ENCODE data around the gene HSPG2. TPM values are rescaled to one million over a fixed set of nuclear protein-coding genes. Genes with fewer than 3 reads are reported as not detected.

HSPG2 gene
- total and polyA plus RNA-seq, 2 of the 8 experiments (the other 6 are each of a cell fraction or from before 2014, with no cell fraction given) = 17.8 to 111 TPM

- TF ChIP-seq, protein P1, sequence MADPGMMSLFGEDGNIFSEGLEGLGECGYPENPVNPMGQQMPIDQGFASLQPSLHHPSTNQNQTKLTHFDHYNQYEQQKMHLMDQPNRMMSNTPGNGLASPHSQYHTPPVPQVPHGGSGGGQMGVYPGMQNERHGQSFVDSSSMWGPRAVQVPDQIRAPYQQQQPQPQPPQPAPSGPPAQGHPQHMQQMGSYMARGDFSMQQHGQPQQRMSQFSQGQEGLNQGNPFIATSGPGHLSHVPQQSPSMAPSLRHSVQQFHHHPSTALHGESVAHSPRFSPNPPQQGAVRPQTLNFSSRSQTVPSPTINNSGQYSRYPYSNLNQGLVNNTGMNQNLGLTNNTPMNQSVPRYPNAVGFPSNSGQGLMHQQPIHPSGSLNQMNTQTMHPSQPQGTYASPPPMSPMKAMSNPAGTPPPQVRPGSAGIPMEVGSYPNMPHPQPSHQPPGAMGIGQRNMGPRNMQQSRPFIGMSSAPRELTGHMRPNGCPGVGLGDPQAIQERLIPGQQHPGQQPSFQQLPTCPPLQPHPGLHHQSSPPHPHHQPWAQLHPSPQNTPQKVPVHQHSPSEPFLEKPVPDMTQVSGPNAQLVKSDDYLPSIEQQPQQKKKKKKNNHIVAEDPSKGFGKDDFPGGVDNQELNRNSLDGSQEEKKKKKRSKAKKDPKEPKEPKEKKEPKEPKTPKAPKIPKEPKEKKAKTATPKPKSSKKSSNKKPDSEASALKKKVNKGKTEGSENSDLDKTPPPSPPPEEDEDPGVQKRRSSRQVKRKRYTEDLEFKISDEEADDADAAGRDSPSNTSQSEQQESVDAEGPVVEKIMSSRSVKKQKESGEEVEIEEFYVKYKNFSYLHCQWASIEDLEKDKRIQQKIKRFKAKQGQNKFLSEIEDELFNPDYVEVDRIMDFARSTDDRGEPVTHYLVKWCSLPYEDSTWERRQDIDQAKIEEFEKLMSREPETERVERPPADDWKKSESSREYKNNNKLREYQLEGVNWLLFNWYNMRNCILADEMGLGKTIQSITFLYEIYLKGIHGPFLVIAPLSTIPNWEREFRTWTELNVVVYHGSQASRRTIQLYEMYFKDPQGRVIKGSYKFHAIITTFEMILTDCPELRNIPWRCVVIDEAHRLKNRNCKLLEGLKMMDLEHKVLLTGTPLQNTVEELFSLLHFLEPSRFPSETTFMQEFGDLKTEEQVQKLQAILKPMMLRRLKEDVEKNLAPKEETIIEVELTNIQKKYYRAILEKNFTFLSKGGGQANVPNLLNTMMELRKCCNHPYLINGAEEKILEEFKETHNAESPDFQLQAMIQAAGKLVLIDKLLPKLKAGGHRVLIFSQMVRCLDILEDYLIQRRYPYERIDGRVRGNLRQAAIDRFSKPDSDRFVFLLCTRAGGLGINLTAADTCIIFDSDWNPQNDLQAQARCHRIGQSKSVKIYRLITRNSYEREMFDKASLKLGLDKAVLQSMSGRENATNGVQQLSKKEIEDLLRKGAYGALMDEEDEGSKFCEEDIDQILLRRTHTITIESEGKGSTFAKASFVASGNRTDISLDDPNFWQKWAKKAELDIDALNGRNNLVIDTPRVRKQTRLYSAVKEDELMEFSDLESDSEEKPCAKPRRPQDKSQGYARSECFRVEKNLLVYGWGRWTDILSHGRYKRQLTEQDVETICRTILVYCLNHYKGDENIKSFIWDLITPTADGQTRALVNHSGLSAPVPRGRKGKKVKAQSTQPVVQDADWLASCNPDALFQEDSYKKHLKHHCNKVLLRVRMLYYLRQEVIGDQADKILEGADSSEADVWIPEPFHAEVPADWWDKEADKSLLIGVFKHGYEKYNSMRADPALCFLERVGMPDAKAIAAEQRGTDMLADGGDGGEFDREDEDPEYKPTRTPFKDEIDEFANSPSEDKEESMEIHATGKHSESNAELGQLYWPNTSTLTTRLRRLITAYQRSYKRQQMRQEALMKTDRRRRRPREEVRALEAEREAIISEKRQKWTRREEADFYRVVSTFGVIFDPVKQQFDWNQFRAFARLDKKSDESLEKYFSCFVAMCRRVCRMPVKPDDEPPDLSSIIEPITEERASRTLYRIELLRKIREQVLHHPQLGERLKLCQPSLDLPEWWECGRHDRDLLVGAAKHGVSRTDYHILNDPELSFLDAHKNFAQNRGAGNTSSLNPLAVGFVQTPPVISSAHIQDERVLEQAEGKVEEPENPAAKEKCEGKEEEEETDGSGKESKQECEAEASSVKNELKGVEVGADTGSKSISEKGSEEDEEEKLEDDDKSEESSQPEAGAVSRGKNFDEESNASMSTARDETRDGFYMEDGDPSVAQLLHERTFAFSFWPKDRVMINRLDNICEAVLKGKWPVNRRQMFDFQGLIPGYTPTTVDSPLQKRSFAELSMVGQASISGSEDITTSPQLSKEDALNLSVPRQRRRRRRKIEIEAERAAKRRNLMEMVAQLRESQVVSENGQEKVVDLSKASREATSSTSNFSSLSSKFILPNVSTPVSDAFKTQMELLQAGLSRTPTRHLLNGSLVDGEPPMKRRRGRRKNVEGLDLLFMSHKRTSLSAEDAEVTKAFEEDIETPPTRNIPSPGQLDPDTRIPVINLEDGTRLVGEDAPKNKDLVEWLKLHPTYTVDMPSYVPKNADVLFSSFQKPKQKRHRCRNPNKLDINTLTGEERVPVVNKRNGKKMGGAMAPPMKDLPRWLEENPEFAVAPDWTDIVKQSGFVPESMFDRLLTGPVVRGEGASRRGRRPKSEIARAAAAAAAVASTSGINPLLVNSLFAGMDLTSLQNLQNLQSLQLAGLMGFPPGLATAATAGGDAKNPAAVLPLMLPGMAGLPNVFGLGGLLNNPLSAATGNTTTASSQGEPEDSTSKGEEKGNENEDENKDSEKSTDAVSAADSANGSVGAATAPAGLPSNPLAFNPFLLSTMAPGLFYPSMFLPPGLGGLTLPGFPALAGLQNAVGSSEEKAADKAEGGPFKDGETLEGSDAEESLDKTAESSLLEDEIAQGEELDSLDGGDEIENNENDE (IDR thresholded peaks at IDR 0.05; ENCODE audit: insufficient replicate concordance, low read length) = no peak
- no peak for TF ChIP-seq RAD21 (IDR thresholded peaks at IDR 0.05 in 1 of 2, conservative IDR thresholded peaks at IDR 0.05 in 1 of 2; ENCODE audit: low read depth in 2 of 2, low read length in 2 of 2)
Measured at GRCh38 chr1:21894034-21894881, 42.9 kb downstream of the HSPG2 start (continued).
